AML-193 (cell line): Measurements from ENCODE around the gene MGME1.

Experiments
- DNase-seq, 2 experiments: peaks; one replicate each; lab custom pipeline; 2025; lab: John Stamatoyannopoulos, UW

MGME1 gene

DNA sequence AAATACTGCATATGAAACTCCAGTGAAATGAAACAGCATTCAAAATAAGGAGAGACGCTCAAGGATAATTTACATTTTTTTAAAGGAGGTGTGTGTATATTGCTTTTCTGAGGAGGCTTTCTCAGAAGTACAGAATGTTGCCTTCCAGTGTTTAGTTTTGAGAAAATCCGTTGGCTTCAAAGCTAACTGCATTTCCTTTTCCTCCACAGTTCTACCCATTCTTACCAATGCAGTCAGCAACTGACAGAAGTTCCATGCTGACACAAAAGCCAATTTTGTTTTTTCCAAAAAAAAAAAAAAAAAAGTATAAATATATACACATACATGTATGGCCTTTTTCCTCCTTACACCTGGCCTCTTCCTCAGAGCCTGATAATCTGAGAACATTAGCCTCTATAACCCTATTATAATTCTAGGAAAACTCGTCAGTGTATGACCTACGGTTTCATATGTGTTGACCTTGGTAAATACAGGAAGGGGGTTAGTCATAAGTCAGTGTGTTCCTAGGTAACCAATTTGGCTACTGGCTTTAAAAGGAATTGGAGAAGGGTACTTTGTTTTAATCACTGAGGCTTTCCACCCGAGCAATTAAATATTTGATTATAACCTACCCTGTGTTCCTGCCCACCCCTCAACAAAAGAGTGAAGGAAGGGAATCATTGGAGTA, 24.2 kb downstream of the MGME1 start:
- DNase-seq: no peak

DNA sequence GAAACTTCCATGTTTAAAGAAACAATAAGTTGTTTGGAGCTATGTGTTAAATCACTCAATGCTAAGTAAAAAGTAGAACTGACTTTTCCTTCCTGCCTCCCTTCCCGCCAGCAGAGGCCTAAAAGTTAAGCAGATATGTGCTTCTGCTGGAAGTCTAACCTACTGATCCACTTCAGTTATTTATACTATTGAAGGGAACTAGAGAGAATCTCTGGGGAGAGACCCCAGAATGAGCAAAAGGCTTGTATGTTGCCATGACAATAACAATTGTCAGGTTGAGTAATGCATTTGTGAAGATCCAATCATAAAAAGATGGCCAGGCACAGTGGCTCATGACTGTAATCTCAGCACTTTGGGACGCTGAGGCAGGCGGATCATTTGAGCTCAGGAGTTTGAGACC, 24.7 kb downstream of the MGME1 start:
- no peak for DNase-seq

GRCh38 chr20:17995967-17996819, 27.4 kb downstream of the MGME1 start:
- peak; percentile 58 to 65 for DNase-seq

DNA sequence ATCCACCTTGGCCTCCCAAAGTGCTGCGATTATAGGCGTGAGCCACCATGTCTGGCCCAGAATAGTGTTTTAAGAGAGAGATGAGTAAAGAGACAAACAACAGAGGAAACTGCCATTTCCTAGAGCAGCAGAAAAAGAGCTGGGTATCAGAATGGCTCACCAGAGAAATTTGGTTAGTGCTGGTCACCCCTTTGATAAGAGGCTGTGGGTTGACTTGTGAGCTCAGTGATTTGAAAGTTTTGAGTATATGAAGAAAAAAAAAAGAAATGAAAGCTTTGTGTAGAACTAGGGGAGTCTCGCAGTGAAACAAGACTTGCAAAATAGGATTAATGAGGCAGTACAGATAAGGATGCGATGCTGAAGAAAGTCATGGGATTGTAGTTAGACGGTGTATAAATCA, 29.6 kb downstream of the MGME1 start:
- no peak for DNase-seq

DNA sequence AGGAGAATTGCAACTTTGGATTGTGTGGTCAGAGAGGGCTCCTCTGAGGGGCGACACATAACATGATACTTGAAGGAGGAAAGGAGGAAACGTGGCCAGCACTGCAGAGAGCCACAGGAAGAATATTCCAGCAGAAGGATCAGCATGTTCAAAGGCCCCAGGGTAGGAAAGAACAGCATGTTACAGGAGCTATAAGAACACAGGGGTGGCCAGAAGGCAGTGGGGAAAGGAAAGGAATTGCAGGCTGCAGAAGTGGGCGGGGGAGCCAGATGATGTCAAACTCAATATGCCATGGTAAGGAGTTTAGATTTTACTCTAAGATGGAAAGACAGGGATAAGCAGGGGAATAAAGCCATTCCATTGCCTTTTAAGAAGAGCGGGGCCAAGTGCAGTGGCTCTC, 30.7 kb downstream of the MGME1 start:
- DNase-seq: no peak

- DNase-seq: no peak
Measured at GRCh38 chr20:18001131-18001921, 32.5 kb downstream of the MGME1 start.

GRCh38 chr20:18003897-18004296, 35.1 kb downstream of the MGME1 start:
- DNase-seq: no peak

GRCh38 chr20:18004384-18005031, 35.7 kb downstream of the MGME1 start:
- DNase-seq: no peak

GRCh38 chr20:18005170-18005989, 36.6 kb downstream of the MGME1 start:
- no peak for DNase-seq

- no peak for DNase-seq
Measured at GRCh38 chr20:18005990-18006364, 37.2 kb downstream of the MGME1 start.

DNA sequence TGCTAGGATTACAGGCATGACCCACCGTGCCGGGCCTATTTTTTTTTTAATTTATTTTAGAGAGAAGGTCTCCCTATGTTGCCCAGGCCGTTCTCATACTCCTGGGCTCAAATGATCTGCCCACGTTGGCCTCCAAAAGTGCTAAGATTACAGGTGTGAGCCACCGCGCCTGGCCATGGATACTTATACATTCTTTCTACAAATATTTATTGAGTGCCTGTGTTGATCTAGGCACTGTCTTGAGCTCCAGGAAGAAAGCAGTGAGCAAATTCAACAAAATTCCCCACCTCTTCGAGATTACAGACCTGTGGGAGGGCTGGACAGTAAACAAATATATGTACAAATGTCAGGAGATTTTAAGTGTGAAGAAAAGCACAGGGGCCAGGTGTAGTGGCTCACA, 37.9 kb downstream of the MGME1 start:
- DNase-seq: no peak

DNA sequence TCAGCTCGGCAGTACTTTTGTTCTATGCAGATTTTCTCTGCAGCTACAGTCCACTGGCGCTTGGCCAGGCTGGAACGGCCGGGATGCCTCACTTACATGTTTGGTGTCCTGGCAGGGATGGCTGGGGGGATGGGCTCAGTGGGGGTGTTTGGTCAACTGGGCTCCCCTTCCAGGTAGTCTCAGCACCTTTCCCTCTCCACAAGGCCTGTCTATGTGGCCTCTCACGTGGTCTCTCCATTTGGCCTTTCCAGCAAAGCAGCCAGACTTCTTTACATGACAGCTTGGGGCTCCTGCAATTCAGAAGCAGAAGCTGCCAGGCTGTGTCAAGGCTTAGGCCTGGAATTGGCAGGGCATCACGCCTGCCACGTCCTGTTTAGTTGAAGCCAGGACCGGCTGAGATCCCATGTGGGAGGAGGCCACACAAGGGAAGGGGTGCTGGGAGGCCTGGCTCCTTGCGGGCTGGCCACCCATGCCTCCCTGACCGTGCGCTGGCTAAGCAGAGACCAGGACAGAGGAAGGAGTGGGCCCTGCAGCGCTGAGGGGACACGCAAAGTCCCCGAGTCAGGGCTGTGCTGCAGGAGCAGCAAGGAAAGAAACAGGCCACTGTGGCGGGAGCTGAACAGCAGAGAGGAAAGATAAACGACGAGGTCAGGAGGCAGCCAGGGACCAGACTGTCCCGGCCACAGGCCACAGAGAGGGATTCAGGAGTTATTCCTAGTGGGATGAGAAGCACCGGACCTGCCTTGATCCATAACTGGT, 38.9 kb downstream of the MGME1 start:
- DNase-seq: no peak

DNA sequence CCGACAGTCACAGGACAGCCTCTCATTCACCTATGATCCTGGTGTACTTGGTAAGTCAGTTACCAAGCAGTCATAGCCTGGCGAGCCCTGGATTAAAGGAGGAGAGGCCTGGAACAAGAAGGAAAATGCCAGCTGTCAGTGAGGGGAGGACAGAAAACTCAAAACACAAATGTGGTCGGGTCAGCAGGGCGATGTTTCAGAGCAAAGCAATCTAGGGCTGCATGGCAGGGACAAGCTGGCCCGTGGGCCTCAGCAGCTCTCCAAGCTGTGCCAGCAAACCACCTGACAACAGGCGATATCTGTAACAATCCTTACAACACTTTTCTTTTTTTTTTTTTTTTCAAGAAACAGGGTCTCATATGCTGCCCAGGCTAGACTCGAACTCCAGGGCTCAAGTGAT, 40.3 kb downstream of the MGME1 start:
- no peak for DNase-seq

GRCh38 chr20:18011482-18011881, 42.7 kb downstream of the MGME1 start:
- no peak for DNase-seq

DNA sequence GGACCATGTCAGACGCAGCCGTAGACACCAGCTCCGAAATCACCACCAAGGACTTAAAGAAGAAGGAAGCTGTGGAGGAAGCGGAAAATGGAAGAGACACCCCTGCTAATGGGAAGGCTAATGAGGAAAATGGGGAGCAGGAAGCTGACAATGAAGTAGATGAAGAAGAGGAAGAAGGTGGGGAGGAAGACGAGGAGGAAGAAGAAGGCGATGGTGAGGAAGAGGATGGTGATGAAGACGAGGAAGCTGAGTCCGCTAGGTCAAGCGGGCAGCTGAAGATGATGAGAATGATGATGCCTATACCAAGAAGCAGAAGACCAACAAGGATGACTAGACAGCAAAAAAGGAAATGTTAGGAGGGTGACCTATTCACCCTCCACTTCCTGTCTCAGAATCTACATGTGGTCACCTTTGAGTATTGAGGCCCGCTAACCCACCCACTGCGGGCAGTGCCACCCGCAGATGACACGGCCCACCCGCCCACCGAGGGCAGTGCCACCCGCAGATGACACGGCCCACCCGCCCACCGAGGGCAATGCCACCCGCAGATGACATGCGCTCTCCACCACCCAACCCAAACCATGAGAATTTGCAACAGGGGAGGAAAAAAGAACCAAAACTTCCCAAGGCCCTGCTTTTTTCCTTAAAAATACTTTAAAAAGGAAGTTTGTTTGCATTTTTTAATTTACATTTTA, 43.3 kb downstream of the MGME1 start:
- DNase-seq: no peak

- no peak for DNase-seq
Measured at GRCh38 chr20:18012901-18013300, 44.1 kb downstream of the MGME1 start.

DNA sequence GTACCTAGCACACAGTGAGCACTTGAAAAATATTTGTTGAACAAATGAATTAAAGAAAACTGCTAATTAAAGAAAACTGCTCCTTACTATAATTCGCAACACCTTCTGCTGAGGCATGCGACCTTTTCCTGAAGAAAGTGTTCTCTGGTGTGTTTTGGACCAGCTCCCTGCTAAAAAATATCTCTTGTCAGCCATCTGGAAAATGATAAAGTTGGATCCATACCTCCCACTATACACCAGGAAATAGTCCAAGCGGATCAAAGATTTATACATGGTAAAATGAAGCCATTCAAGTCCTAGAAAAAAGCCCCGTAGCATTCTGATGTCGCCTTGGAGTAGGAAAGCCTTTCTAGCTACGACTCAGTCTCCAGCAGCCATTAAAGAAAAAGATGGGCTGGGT, 45.6 kb downstream of the MGME1 start:
- no peak for DNase-seq

- DNase-seq: no peak
Measured at GRCh38 chr20:18016772-18017171, 48.0 kb downstream of the MGME1 start.

DNA sequence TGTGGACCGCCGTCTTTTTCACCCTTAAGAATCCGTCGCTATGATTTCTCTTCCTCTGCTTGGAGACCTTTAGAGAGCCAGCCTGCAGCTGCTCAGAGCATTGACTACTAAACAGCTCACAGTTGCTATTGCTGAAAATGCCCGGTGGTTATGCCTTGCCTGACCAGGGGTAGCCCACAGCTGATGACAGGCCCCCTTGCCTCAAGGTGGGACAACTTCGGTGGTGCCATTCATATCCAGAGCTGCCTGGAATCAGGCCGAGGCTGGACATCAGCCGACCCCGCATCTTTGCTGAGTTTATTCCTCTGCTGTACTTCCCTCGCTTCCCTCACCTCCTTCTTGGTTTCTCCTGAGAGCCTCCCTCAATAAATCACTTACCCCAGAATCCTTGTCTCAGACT, 49.3 kb downstream of the MGME1 start:
- no peak for DNase-seq

GRCh38 chr20:18019068-18019467, 50.2 kb downstream of the MGME1 start:
- peak; percentile 15 to 40 for DNase-seq
